H1 (cell line): ENCODE measurements around the gene GALNT18. TPM values are rescaled to one million over a fixed set of nuclear protein-coding genes. Genes with fewer than 3 reads are reported as not detected.

Source experiments
- CHD1 ChIP-seq: IDR thresholded peaks from 2 replicates; pipeline ENCODE4 v1.6.1; 2012; ENCODE audit warnings: low read depth, low read length, improper control_type of control experiment
- CHD2 ChIP-seq: IDR thresholded peaks from 2 replicates; pipeline ENCODE4 v1.6.1; 2012; ENCODE audit warnings: low read length, improper control_type of control experiment
- GTF2F1 ChIP-seq: IDR thresholded peaks from 2 replicates; pipeline ENCODE4 v1.6.1; 2012; ENCODE audit warnings: low read depth, low read length, improper control_type of control experiment, borderline replicate concordance
- JUND ChIP-seq: IDR thresholded peaks from 2 replicates; pipeline ENCODE4 v1.6.1; 2011; ENCODE audit warnings: mild to moderate bottlenecking, improper control_type of control experiment, low read length
- NANOG ChIP-seq: IDR thresholded peaks from 2 replicates; pipeline ENCODE4 v1.6.1; 2011; ENCODE audit warnings: low read length, low read depth, mild to moderate bottlenecking, inconsistent platforms; ENCODE audit not compliant: insufficient read depth, poor library complexity, severe bottlenecking
- PHF8 ChIP-seq: fragments of 200-600 bp; sonication (generic); conservative IDR thresholded peaks from 2 replicates; pipeline ENCODE4 v1.7.1; 2012; ENCODE audit warnings: low read depth, mild to moderate bottlenecking, inconsistent platforms, low read length, moderate library complexity
- RBBP5 ChIP-seq: IDR thresholded peaks from 2 replicates; pipeline ENCODE4 v1.7.1; 2012; ENCODE audit warnings: low read depth, mild to moderate bottlenecking, inconsistent platforms, low read length, moderate library complexity, borderline replicate concordance
- RFX5 ChIP-seq: IDR thresholded peaks from 2 replicates; pipeline ENCODE4 v1.6.1; 2011; ENCODE audit warnings: low read depth, low read length, improper control_type of control experiment, borderline replicate concordance
- USF2 ChIP-seq: IDR thresholded peaks from 2 replicates; pipeline ENCODE4 v1.6.1; 2011; ENCODE audit warnings: low read length, improper control_type of control experiment
- YY1 ChIP-seq: IDR thresholded peaks from 2 replicates; pipeline ENCODE4 v1.6.1; 2011; ENCODE audit warnings: low read depth, mild to moderate bottlenecking, low read length
- polyA plus RNA-seq, 7 experiments: library from polyadenylated mRNA; depleted of rRNA in 3 of 7; stranded (reverse) in 5 of 7; unstranded in 2 of 7; fragments of >200 nt in 5 of 7; fragments of 200-250 nt in 2 of 7; gene quantifications; 1 replicate in 5 of 7; 2 replicates in 1 of 7; 4 replicates in 1 of 7; pipeline versions ENCODE4 v1.2.1 to v1.2.3, GENCODE V29; 2011 to 2013; ENCODE audit warnings: missing spikeins in 2 of 7, mixed read lengths in 2 of 7
- total RNA-seq: library from RNA; stranded (reverse); fragmentation: NEBNext Ultra II Directional; extraction: Animal tissue kit (Norgen Biotek cat#: 25700); gene quantifications from 2 replicates; pipeline ENCODE4 v1.2.1, GENCODE V29; 2021
- TF ChIP-seq, protein P1 (sequence below): fragments of 300-600 bp; sonication (generic); IDR thresholded peaks from 2 replicates; pipeline ENCODE4 v1.7.1; 2012; ENCODE audit warnings: low read length, moderate library complexity, mild to moderate bottlenecking, inconsistent platforms; ENCODE audit not compliant: insufficient replicate concordance

GALNT18 gene
- total and polyA plus RNA-seq, 2 of the 8 experiments (the other 6 are each of a cell fraction or from before 2014, with no cell fraction given), result 6.0 to 9.4 TPM

DNA sequence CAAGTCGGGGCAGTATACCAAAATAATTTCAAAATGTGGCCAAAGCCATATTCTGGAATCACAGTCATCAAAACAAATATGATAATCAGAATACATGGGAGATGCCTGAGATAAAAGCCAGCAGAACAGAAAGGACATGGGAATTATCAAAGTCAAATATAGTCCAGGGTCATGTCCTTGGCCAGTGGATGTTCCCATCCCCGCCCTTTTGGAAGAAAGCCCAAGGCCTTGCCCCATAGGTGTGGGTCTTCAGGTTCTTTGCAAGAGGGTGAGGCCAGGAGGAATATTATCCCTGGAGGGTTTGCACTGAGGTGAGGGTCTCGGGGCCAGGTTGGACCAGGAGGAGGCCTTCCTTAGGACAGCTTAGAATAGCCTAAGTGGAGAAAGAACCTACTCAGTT is 215.2 kb downstream of the GALNT18 start (continued):
- TF ChIP-seq, protein P1, sequence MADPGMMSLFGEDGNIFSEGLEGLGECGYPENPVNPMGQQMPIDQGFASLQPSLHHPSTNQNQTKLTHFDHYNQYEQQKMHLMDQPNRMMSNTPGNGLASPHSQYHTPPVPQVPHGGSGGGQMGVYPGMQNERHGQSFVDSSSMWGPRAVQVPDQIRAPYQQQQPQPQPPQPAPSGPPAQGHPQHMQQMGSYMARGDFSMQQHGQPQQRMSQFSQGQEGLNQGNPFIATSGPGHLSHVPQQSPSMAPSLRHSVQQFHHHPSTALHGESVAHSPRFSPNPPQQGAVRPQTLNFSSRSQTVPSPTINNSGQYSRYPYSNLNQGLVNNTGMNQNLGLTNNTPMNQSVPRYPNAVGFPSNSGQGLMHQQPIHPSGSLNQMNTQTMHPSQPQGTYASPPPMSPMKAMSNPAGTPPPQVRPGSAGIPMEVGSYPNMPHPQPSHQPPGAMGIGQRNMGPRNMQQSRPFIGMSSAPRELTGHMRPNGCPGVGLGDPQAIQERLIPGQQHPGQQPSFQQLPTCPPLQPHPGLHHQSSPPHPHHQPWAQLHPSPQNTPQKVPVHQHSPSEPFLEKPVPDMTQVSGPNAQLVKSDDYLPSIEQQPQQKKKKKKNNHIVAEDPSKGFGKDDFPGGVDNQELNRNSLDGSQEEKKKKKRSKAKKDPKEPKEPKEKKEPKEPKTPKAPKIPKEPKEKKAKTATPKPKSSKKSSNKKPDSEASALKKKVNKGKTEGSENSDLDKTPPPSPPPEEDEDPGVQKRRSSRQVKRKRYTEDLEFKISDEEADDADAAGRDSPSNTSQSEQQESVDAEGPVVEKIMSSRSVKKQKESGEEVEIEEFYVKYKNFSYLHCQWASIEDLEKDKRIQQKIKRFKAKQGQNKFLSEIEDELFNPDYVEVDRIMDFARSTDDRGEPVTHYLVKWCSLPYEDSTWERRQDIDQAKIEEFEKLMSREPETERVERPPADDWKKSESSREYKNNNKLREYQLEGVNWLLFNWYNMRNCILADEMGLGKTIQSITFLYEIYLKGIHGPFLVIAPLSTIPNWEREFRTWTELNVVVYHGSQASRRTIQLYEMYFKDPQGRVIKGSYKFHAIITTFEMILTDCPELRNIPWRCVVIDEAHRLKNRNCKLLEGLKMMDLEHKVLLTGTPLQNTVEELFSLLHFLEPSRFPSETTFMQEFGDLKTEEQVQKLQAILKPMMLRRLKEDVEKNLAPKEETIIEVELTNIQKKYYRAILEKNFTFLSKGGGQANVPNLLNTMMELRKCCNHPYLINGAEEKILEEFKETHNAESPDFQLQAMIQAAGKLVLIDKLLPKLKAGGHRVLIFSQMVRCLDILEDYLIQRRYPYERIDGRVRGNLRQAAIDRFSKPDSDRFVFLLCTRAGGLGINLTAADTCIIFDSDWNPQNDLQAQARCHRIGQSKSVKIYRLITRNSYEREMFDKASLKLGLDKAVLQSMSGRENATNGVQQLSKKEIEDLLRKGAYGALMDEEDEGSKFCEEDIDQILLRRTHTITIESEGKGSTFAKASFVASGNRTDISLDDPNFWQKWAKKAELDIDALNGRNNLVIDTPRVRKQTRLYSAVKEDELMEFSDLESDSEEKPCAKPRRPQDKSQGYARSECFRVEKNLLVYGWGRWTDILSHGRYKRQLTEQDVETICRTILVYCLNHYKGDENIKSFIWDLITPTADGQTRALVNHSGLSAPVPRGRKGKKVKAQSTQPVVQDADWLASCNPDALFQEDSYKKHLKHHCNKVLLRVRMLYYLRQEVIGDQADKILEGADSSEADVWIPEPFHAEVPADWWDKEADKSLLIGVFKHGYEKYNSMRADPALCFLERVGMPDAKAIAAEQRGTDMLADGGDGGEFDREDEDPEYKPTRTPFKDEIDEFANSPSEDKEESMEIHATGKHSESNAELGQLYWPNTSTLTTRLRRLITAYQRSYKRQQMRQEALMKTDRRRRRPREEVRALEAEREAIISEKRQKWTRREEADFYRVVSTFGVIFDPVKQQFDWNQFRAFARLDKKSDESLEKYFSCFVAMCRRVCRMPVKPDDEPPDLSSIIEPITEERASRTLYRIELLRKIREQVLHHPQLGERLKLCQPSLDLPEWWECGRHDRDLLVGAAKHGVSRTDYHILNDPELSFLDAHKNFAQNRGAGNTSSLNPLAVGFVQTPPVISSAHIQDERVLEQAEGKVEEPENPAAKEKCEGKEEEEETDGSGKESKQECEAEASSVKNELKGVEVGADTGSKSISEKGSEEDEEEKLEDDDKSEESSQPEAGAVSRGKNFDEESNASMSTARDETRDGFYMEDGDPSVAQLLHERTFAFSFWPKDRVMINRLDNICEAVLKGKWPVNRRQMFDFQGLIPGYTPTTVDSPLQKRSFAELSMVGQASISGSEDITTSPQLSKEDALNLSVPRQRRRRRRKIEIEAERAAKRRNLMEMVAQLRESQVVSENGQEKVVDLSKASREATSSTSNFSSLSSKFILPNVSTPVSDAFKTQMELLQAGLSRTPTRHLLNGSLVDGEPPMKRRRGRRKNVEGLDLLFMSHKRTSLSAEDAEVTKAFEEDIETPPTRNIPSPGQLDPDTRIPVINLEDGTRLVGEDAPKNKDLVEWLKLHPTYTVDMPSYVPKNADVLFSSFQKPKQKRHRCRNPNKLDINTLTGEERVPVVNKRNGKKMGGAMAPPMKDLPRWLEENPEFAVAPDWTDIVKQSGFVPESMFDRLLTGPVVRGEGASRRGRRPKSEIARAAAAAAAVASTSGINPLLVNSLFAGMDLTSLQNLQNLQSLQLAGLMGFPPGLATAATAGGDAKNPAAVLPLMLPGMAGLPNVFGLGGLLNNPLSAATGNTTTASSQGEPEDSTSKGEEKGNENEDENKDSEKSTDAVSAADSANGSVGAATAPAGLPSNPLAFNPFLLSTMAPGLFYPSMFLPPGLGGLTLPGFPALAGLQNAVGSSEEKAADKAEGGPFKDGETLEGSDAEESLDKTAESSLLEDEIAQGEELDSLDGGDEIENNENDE, result no peak
- TF ChIP-seq YY1 (no peak), RFX5 (no peak), CHD1 (no peak), RBBP5 (no peak), CHD2 (no peak), USF2 (no peak), PHF8 (no peak), JUND (no peak), NANOG (no peak), GTF2F1 (no peak)
